GM18502 (cell line): ENCODE data around the gene ALDOA.
"Not testable (repeated sequence)": the region's sequence is repeated elsewhere in the genome, so short reads cannot be mapped to it uniquely, and the experiment has no call there.

Experiments used
- ATAC-seq: cut with Tn5 transposase; IDR thresholded peaks from one replicate; pipeline ENCODE4 v1.9.1; 2021; ENCODE audit warnings: mild to moderate bottlenecking; ENCODE audit not compliant: unreplicated experiment, poor library complexity

ALDOA gene

GRCh38 chr16:30040221-30040620 lies 25.3 kb upstream of the ALDOA start:
- no peak for ATAC-seq

GRCh38 chr16:30040690-30041089 lies 24.9 kb upstream of the ALDOA start:
- not testable (repeated sequence) for ATAC-seq

DNA sequence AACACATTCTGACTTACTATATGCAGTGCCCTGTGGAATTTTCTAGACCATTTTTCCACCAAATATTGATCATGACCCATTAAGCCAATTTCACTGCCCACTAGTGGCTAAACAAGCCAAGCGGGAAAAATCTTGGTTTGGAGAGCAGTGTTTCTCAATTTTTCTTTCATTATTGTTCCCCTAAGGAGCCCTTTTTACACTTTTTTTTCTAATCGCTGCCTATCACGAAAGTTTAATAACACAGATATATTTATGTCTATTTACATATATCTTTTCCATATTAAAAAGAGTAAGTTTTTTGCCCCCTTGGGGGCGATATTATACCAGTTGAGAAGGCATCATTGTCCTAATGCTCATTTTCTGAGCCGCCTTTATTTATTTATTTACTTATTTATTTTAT lies 23.7 kb upstream of the ALDOA start:
- no peak for ATAC-seq

DNA sequence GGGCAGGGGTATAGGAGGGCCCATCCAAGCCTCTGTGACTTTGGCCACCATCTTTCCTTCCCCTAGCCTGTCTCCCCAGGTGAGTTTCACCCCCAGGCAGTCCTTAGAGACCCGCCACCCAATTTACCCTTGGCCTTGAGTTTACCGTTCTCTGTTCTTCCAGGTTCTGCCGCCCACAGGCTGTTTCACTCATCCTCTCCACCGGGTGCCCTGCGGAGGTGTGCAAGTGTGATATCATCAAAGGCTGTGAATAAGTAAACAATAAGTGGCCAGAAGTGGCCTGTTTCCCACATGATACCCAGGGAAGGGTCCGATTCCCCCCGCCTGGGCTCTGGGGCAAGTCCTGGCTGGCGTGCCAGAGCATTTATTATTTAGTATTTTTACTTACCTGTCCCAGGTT lies 19.4 kb upstream of the ALDOA start:
- no peak for ATAC-seq

DNA sequence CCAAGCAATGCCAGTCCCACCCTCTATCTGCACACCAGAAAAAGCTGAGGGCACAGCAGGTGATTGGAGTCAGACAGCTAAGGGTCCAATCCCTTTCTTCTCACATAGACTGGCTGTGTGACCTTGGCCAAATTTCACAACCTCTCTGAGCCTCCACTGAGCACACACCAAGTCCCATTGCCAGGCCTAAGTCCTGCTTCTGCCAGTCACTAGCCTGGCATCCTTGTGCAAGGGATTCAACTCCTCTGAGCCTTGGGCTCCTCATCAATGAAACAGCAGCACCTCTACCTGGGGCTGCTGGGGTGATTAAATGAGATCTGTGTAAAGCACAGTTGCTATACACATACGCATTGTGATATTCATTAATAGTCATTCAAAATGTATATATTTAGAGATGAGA lies 19.0 kb upstream of the ALDOA start:
- no peak for ATAC-seq

- ATAC-seq, result no peak
Observed at GRCh38 chr16:30049871-30050270, 15.7 kb upstream of the ALDOA start.

- no peak for ATAC-seq
Observed at GRCh38 chr16:30051518-30051917, 14.0 kb upstream of the ALDOA start.

DNA sequence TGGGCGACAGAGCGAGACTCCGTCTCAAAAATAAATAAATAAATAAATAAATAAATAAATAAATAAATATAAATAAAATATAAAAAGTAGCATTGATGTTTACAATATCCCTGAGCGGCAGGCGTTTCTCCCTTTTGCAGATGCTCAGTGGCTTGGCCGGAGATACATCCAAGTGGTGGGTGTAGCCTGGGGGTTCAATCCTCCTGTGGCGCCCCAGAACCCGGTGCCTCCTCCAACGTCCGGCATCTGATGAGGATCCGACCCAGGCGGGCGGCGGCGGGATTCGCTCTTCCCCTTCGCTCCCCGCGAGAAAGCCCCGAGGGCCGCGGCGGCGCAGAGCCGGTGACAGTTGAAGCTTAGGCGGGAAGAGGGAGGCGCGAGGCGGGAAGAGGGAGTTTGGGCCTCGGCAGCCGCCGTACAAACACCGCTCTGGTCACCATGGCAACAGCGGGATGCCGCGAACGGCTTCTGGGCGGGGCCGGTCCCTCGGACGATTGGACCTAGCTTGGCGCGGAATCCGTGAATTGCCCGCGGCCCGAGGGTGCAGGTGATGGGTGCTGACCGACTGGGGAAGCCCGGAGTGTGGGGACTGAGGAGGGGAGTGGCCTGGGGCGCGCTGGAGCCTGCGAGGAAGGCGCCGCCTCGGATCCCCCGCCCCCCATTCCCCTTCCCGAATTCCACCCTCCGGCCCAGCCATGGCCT lies 12.7 kb upstream of the ALDOA start:
- ATAC-seq, result peak; percentile 70

GRCh38 chr16:30053376-30054015 lies 12.1 kb upstream of the ALDOA start:
- ATAC-seq, result peak; percentile 8

GRCh38 chr16:30054451-30054850 lies 11.1 kb upstream of the ALDOA start:
- no peak for ATAC-seq

GRCh38 chr16:30054959-30055553 lies 10.5 kb upstream of the ALDOA start:
- ATAC-seq, result no peak

DNA sequence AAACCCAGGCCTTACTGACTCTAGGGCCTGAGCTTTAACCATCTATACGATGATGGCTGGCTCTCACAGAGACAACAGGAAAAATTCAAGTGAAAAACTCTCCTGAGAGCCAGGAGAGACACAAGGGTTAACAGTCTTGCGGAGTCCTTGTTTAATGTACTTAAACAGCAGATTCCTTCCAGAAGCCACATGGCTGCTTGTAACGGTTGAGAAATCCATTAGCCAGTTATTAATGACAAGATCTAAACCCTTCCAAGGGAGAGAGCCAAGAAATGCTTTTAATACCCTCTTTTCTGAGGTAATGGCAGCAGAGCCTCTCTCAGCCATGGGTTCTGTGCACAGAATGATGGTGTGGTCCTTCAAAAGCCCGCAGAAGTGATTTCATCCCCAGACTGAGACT lies 5.2 kb upstream of the ALDOA start:
- ATAC-seq, result no peak

- ATAC-seq, result no peak
Observed at GRCh38 chr16:30060836-30061554, 4.6 kb upstream of the ALDOA start.

GRCh38 chr16:30063278-30063892 lies 2.2 kb upstream of the ALDOA start:
- ATAC-seq, result no peak

DNA sequence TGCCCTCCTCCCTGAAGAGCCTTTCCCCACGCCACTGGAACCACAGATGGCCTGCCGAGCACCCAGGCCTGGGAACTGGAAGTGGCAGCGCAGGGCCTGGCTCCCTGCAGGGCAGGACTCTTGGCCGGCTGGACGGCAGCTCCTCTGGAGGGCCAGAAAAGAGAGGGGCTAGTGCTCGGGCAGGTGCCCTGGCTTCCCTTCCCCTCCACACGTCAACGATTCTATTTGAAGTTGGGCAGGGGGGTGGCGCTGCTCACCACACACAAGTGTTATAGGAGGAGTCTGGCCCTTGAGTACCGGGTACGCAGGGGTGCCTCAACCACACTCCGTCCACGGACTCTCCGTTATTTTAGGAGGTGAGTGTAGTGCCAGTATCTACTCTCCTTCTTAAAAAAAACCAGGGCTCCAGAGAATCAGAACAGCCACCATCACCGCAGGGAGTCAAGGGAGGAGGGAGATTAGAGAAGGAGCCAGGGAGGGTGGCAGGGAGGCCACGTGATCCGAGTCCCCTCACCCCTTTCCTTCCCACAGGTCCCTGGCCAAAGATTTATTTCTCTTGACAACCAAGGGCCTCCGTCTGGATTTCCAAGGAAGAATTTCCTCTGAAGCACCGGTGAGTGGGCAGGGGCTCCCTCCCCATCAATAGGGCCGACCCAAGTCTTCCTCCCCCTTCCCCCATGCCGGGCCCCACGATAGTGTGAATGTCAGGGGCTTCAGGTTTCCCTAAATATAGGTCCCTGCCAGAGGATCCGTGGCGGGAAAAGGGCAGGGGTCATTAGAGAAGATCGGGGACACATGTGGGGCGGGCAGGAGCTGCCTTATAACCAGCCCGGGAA lies 1.4 kb upstream of the ALDOA start:
- peak; percentile 39 for ATAC-seq

DNA sequence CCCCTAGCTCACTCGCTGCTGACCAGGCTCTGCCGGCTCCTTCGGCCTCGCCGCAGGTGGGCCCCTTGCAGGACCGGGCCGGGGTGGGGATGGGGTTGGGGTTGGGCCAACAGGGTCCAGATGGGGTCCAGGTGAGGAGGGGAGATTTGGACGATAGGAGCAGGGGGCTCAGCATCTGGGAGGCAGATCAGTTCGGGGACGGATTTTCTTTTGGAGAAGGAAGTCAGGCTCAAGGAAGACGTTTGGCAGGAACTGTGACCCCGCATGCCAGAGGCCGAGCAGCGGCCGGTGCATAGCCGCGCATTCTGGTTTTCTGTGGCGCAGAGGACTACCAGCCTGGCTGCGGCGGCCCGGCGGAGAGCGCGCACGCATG lies 845 bp upstream of the ALDOA start:
- ATAC-seq, result no peak

- peak; percentile 3 for ATAC-seq
Observed at GRCh38 chr16:30065943-30066760, 592 bp downstream of the ALDOA start.

DNA sequence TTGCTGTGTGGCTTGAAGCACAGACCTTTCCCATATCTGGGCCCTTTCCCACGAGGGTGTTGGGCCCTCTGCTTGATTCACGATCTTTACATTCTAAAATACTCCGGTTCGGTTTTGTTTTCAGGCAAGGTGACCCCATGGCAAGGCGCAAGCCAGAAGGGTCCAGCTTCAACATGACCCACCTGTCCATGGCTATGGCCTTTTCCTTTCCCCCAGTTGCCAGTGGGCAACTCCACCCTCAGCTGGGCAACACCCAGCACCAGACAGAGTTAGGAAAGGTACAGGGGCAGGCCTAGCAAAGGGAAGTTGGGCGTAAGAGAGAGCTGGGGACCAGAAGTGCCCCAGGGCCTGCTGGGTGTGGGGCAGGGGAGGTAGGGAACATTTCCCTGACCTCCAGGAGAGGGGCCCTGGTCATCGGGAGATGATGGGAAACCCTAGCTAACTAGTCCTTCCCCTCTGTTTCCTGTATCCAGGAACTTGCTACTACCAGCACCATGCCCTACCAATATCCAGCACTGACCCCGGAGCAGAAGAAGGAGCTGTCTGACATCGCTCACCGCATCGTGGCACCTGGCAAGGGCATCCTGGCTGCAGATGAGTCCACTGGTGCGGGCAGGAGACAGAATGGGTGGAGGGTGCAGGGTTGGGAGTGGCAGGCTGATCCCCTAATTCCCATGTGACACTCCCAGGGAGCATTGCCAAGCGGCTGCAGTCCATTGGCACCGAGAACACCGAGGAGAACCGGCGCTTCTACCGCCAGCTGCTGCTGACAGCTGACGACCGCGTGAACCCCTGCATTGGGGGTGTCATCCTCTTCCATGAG lies 1.4 kb downstream of the ALDOA start:
- no peak for ATAC-seq
